PFSK-1 (cell line): ENCODE data around the gene THAP11.

ENCODE experiments used
- FOXP2 ChIP-seq: optimal IDR thresholded peaks from 2 replicates; pipeline ENCODE3; 2011; ENCODE audit warnings: borderline replicate concordance, control low read depth, inconsistent platforms; ENCODE audit not compliant: insufficient read depth; ENCODE audit errors: extremely low read length, extremely low read depth
- POLR2AphosphoS5 ChIP-seq: IDR thresholded peaks from 2 replicates; pipeline ENCODE4 v1.6.1; 2012; ENCODE audit warnings: low read depth, mild to moderate bottlenecking, control low read depth, low read length, moderate library complexity
- REST ChIP-seq, 2 experiments: IDR thresholded peaks; 2 replicates each; pipeline versions ENCODE4 v1.6.1 to v1.8.0; 2011 to 2012; ENCODE audit warnings: low read depth in 2 of 2, low read length in 2 of 2, control low read depth in 1 of 2, inconsistent platforms in 1 of 2, mild to moderate bottlenecking in 1 of 2, moderate library complexity in 1 of 2; ENCODE audit not compliant: insufficient read depth in 1 of 2
- SIN3A ChIP-seq: IDR thresholded peaks from 2 replicates; pipeline ENCODE4 v1.6.1; 2012; ENCODE audit warnings: mild to moderate bottlenecking, low read length, moderate library complexity, borderline replicate concordance; ENCODE audit not compliant: insufficient read depth
- TAF1 ChIP-seq: IDR thresholded peaks from 2 replicates; pipeline ENCODE4 v1.6.1; 2012; ENCODE audit warnings: low read length, control low read depth, borderline replicate concordance; ENCODE audit not compliant: insufficient read depth

The THAP11 gene

GRCh38 chr16:67834242-67834614 is 7.9 kb upstream of the THAP11 start:
- no peak for TF ChIP-seq FOXP2
- no peak for TF ChIP-seq SIN3A
- TF ChIP-seq POLR2AphosphoS5 = no peak
- TF ChIP-seq TAF1 = no peak
- TF ChIP-seq REST (IDR thresholded peaks at IDR 0.05; ENCODE audit: insufficient read depth in 1 of 2, low read depth in 2 of 2, low read length in 2 of 2) = no peak

- TF ChIP-seq TAF1 (no peak), FOXP2 (no peak), SIN3A (no peak), POLR2AphosphoS5 (no peak), REST (IDR thresholded peaks at IDR 0.05; ENCODE audit: insufficient read depth in 1 of 2, low read depth in 2 of 2, low read length in 2 of 2) (no peak)
Observed at GRCh38 chr16:67837811-67838210, 4.3 kb upstream of the THAP11 start.

- TF ChIP-seq TAF1 (no peak), POLR2AphosphoS5 (no peak), REST (IDR thresholded peaks at IDR 0.05; ENCODE audit: insufficient read depth in 1 of 2, low read depth in 2 of 2, low read length in 2 of 2) (no peak), SIN3A (no peak), FOXP2 (no peak)
Observed at GRCh38 chr16:67841198-67841815, 813 bp upstream of the THAP11 start.

GRCh38 chr16:67842509-67843342 is 606 bp downstream of the THAP11 start:
- no peak for TF ChIP-seq FOXP2
- no peak for TF ChIP-seq SIN3A
- TF ChIP-seq REST (IDR thresholded peaks at IDR 0.05; ENCODE audit: insufficient read depth in 1 of 2, low read depth in 2 of 2, low read length in 2 of 2) = no peak
- TF ChIP-seq TAF1 = no peak
- no peak for TF ChIP-seq POLR2AphosphoS5
